NCI-H146 treated with DMSO at 0.1 percent for 48 hours (cell line): Measurements from ENCODE around the gene MARCHF7.

ENCODE experiments used
- DNase-seq: peaks from one replicate; lab custom pipeline; 2025; ENCODE audit not compliant: unreplicated experiment; lab: John Stamatoyannopoulos, UW

MARCHF7 gene

DNA sequence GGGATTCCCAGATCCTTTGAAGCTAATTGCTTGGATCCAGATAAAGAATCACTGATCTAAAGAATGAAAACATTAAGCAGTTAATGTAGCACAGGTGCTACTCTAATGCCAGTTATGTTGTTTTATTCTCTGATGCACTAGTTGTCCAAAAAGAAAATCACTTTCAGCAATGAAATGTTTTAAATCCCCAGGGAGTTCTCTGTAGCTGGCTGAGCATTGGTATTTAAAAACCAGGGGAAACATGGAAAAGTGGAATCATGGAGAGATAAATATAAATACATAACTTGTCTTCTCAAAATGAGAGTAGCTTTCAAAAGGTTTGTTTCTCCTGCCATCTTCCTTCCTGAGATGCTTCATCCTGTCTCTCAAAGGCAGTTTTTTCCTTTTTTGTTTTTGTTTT lies 48.0 kb downstream of the MARCHF7 start:
- no peak for DNase-seq

- no peak for DNase-seq
Measured at GRCh38 chr2:159762075-159762474, 49.8 kb downstream of the MARCHF7 start.
